ENCODE data around the gene GNAI2. TPM values are rescaled to one million over a fixed set of nuclear protein-coding genes. Genes with fewer than 3 reads are reported as not detected.

GNAI2 gene
- total and polyA plus RNA-seq, 2 donors (not counting 3 experiments of a cell fraction or from before 2014, with no cell fraction given) = 767 to 1,875 TPM

- intact Hi-C loops (cut with micrococcal nuclease) = no loop called here
- ChIA-PET POLR2A (interaction anchor here (1.0 kb wide), 1 partner anchor 13 kb away, joined by 3 read pairs; no protein-coding TSS in a partner anchor), CTCF (interaction anchor here (1.2 to 10.5 kb wide), 5 partner anchors 12 to 45 kb away, joined by 4 to 314 read pairs (median 98); partner anchors contain the start of gene GNAT1)
- no peaks in the 10 kb centered on the region for H3K27me3 ChIP-seq (ENCODE audit: control insufficient read depth in 2 of 2, insufficient read depth in 2 of 2, low read length in 2 of 2)
- no peaks in the 10 kb centered on the region for H3K36me3 ChIP-seq (ENCODE audit: control insufficient read depth in 2 of 2, extremely low read depth in 1 of 2, insufficient read depth in 2 of 2, low read length in 2 of 2)
- dilution Hi-C loops (cut with MboI; ENCODE audit: extremely low pct_ligation_motif_present, low sequenced_read_pairs) = no loop called here
- no peak for DNase-seq (ENCODE audit: low read depth, low spot score)
- peaks cover 2% of the 10 kb centered on the region for H3K79me2 ChIP-seq (ENCODE audit: control insufficient read depth, insufficient read depth, low read length)
- FAIRE-seq = no peak
- H3K4me1 ChIP-seq (ENCODE audit: control insufficient read depth, extremely low read depth, insufficient read depth, low read length) = peaks cover 13% of the 10 kb centered on the region
- no peaks in the 10 kb centered on the region for H3K9me1 ChIP-seq (replicated peaks; ENCODE audit: control insufficient read depth, extremely low read depth, insufficient read depth, low read length)
- no peak overlapping the region for H3K4me3 ChIP-seq (replicated peaks in 1 of 3; ENCODE audit: insufficient read depth in 1 of 3, low read depth in 1 of 3, low read length in 3 of 3)
- H3K9me3 ChIP-seq (replicated peaks; ENCODE audit: control insufficient read depth, insufficient read depth, low read length) = no peaks in the 10 kb centered on the region
- H3K27ac ChIP-seq (ENCODE audit: insufficient read depth, low read depth, low read length) = no peak overlapping the region
- no peak overlapping the region for H2AFZ ChIP-seq (ENCODE audit: low read depth, low read length)
- no peaks in the 10 kb centered on the region for H4K20me1 ChIP-seq (replicated peaks; ENCODE audit: control insufficient read depth, extremely low read depth, insufficient read depth, low read length)
- no TSS peak for BruUV-seq (replicated peaks)
- TF ChIP-seq POLR2AphosphoS5 (IDR thresholded peaks at IDR 0.05; ENCODE audit: insufficient read depth, low read depth, low read length) = no peak
- no peak for TF ChIP-seq CTCF (IDR thresholded peaks at IDR 0.05; ENCODE audit: extremely low read depth in 1 of 2, insufficient read depth in 1 of 2, low read depth in 1 of 2, low read length in 2 of 2)
- TF ChIP-seq FOS (IDR thresholded peaks at IDR 0.05; ENCODE audit: borderline replicate concordance, insufficient read depth, low read length) = no peak
- TF ChIP-seq GATA2 (IDR thresholded peaks at IDR 0.05; ENCODE audit: insufficient read depth, insufficient read length, low read depth, low read length) = no peak
- no peak for TF ChIP-seq POLR2A (IDR thresholded peaks at IDR 0.05; ENCODE audit: low read depth, low read length)
- TF ChIP-seq EZH2 (IDR thresholded peaks at IDR 0.05; ENCODE audit: borderline replicate concordance, low read depth, low read length, severe bottlenecking) = no peak
- TF ChIP-seq MYC (IDR thresholded peaks at IDR 0.05; ENCODE audit: low read depth, low read length) = no peak
- TF ChIP-seq, protein P1, sequence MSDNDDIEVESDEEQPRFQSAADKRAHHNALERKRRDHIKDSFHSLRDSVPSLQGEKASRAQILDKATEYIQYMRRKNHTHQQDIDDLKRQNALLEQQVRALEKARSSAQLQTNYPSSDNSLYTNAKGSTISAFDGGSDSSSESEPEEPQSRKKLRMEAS (IDR thresholded peaks at IDR 0.05; ENCODE audit: insufficient read depth, insufficient read length) = no peak
- TF ChIP-seq JUN (IDR thresholded peaks at IDR 0.05; ENCODE audit: borderline replicate concordance, insufficient read depth, insufficient read length, low read depth) = no peak
- H3K4me2 ChIP-seq (ENCODE audit: insufficient read depth, low read length) = no peak overlapping the region
- no peak overlapping the region for H3K9ac ChIP-seq (replicated peaks; ENCODE audit: extremely low read depth, insufficient read depth, low read length)
Measured at GRCh38 chr3:50230104-50230793, 5.8 kb upstream of the GNAI2 start.

Data from endothelial cell of umbilical vein (primary cell).